HCT116 (cell line): ENCODE data around the gene ZNF302. TPM values are rescaled to one million over a fixed set of nuclear protein-coding genes. Genes with fewer than 3 reads are reported as not detected.

Experiments used
- ATAC-seq: fragments of 200-7000 bp; cut with Tn5 transposase; 2 replicates; pipeline ENCODE4 v1.9.1; 2020; ENCODE audit warnings: mild to moderate bottlenecking, moderate library complexity
- BruUV-seq: library from RNA; stranded (reverse); fragments of 400-500 nt; replicated peaks from 2 replicates; lab custom pipeline; 2021; lab: Mats Ljungman, UMichigan
- CTCF ChIA-PET: fragments of 300-600 bp; sonication (Branson Sonifier 250); formaldehyde crosslinking; loops from one replicate; lab custom pipeline; 2021; ENCODE audit warnings: antibody characterized with exemption; lab: Charles Lee
- POLR2A ChIA-PET: fragments of 300-600, 350-600 bp; sonication (Branson Sonifier 250); formaldehyde crosslinking; loops from one replicate; lab custom pipeline; 2021; ENCODE audit warnings: antibody characterized with exemption; lab: Charles Lee
- RAD21 ChIA-PET, 2 experiments: fragments of 300-600 bp; sonication (Branson Sonifier 250); formaldehyde crosslinking; loops; one replicate each; lab custom pipeline; 2023; ENCODE audit warnings: low total read pairs in 2 of 2; ENCODE audit not compliant: uncharacterized antibody in 2 of 2, unreplicated experiment in 2 of 2, low non-redundant PET in 1 of 2; lab: Charles Lee
- DNase-seq: peaks from one replicate; pipeline ENCODE4 v3.0.0-alpha.2; 2010; ENCODE audit warnings: low read depth, low spot score
- H2AFZ ChIP-seq: fragments of 200-600 bp; shearing (Covaris generic), sonication (generic); 2 replicates; pipeline ENCODE4 v1.6.1; 2017; ENCODE audit warnings: low read depth, mixed run types, mixed read lengths, antibody characterized with exemption, low read length; ENCODE audit not compliant: poor library complexity, severe bottlenecking
- H3K27ac ChIP-seq: 2 replicates; pipeline ENCODE4 v1.5.1; 2012; ENCODE audit warnings: low read depth, low read length
- H3K27me3 ChIP-seq: fragments of 200-600 bp; sonication (generic); 2 replicates; pipeline ENCODE4 v1.6.1; 2016; ENCODE audit warnings: mixed run types, low read length, mixed read lengths; ENCODE audit not compliant: insufficient read depth
- H3K36me3 ChIP-seq, 2 experiments: fragments of 200-500 bp in 1 of 2; fragments of 200-600 bp in 1 of 2; sonication (Bioruptor generic) in 1 of 2; sonication (generic) in 1 of 2; 2 replicates each; pipeline versions ENCODE4 v1.5.1 to v1.6.1; 2014 to 2016; ENCODE audit warnings: low read length in 2 of 2, inconsistent platforms in 1 of 2, mixed read lengths in 1 of 2, mixed run types in 1 of 2; ENCODE audit not compliant: insufficient read depth in 2 of 2, control insufficient read depth in 1 of 2
- H3K4me1 ChIP-seq, 2 experiments: fragments of 200-600 bp in 1 of 2; sonication (generic) in 1 of 2; 2 replicates each; pipeline versions ENCODE4 v1.5.1 to v1.6.1; 2012 to 2017; ENCODE audit warnings: low read length in 2 of 2, inconsistent platforms in 1 of 2, mild to moderate bottlenecking in 1 of 2, mixed read lengths in 1 of 2, mixed run types in 1 of 2, moderate library complexity in 1 of 2; ENCODE audit not compliant: insufficient read depth in 2 of 2, control insufficient read depth in 1 of 2
- H3K4me2 ChIP-seq: fragments of 200-600 bp; sonication (generic); 2 replicates; pipeline ENCODE4 v1.6.1; 2017; ENCODE audit warnings: mixed run types, low read length, mixed read lengths
- H3K4me3 ChIP-seq, 2 experiments: fragments of 200-600 bp in 1 of 2; sonication (generic) in 1 of 2; replicated peaks in 1 of 2; 2 replicates each; pipeline ENCODE4 v1.5.1; 2011 to 2016; ENCODE audit warnings: low read length in 2 of 2, control low read depth in 1 of 2, low read depth in 1 of 2, mild to moderate bottlenecking in 1 of 2, mixed read lengths in 1 of 2, mixed run types in 1 of 2
- H3K79me2 ChIP-seq: fragments of 200-600 bp; sonication (generic); 2 replicates; pipeline ENCODE4 v1.6.1; 2017; ENCODE audit warnings: mild to moderate bottlenecking, mixed run types, low read length, moderate library complexity, mixed read lengths; ENCODE audit not compliant: insufficient read depth
- H3K9ac ChIP-seq: fragments of 200-600 bp; sonication (generic); 2 replicates; pipeline ENCODE4 v1.6.1; 2016; ENCODE audit warnings: low read length, mixed read lengths
- H3K9me2 ChIP-seq: fragments of 200-600 bp; sonication (generic), shearing (Covaris generic); 2 replicates; pipeline ENCODE4 v1.6.1; 2017; ENCODE audit warnings: mixed run types, mild to moderate bottlenecking, moderate library complexity; ENCODE audit not compliant: insufficient read depth
- H3K9me3 ChIP-seq, 2 experiments: fragments of 200-500 bp in 1 of 2; fragments of 200-600 bp in 1 of 2; sonication (Bioruptor generic) in 1 of 2; sonication (generic) in 1 of 2; 2 replicates each; pipeline ENCODE4 v1.6.1; 2014 to 2017; ENCODE audit warnings: low read length in 2 of 2, mixed read lengths in 2 of 2, inconsistent platforms in 1 of 2, low read depth in 1 of 2, mild to moderate bottlenecking in 1 of 2, mixed run types in 1 of 2, moderate library complexity in 1 of 2; ENCODE audit not compliant: control insufficient read depth in 1 of 2, insufficient read depth in 1 of 2
- H4K20me1 ChIP-seq: fragments of 200-600 bp; sonication (generic), shearing (Covaris generic); 2 replicates; pipeline ENCODE4 v1.6.1; 2017; ENCODE audit warnings: mixed run types, mild to moderate bottlenecking, moderate library complexity; ENCODE audit not compliant: insufficient read depth
- EGR1 ChIP-seq: IDR thresholded peaks from 2 replicates; pipeline ENCODE4 v1.6.1; 2012; ENCODE audit warnings: low read depth
- ELF1 ChIP-seq: IDR thresholded peaks from 2 replicates; pipeline ENCODE4 v1.6.1; 2012; ENCODE audit warnings: low read depth, borderline replicate concordance
- MAX ChIP-seq: IDR thresholded peaks from 2 replicates; pipeline ENCODE4 v1.6.1; 2012
- SIN3A ChIP-seq: IDR thresholded peaks from 2 replicates; pipeline ENCODE4 v1.6.1; 2012; ENCODE audit warnings: low read depth
- SP1 ChIP-seq: IDR thresholded peaks from 2 replicates; pipeline ENCODE4 v1.6.1; 2012; ENCODE audit warnings: low read depth
- YY1 ChIP-seq: IDR thresholded peaks from 2 replicates; pipeline ENCODE4 v1.6.1; 2011; ENCODE audit warnings: low read length, low read depth, moderate library complexity, mild to moderate bottlenecking; ENCODE audit not compliant: insufficient replicate concordance; ENCODE audit errors: extremely low read depth
- ZFX ChIP-seq: fragments of 450-650 bp; IDR thresholded peaks from 2 replicates; pipeline ENCODE4 v1.6.1; 2017
- intact Hi-C: fragments of 100-400 bp; cut with micrococcal nuclease; formaldehyde crosslinking; loops from 2 replicates; pipeline ENCODE4 v1.10.0; 2022
- total RNA-seq: library from RNA; stranded (reverse); gene quantifications from one replicate; pipeline ENCODE4 v1.2.1, GENCODE V29; 2021; ENCODE audit not compliant: unreplicated experiment
- TF ChIP-seq, protein P1 (sequence below): IDR thresholded peaks from 2 replicates; pipeline ENCODE4 v1.6.1; 2012

Gene ZNF302
- total RNA-seq, 1 experiment from 2014 or later, result 9.9 TPM

- Histone ChIP-seq H3K9me2 (no peaks in the 10 kb centered on the region), H3K79me2 (0 out of 2 replicates have a peak, but pooled peaks cover 4% of the 10 kb centered on the region), H4K20me1 (no peaks in the 10 kb centered on the region), H3K4me3 (peak within 1 kb of the TSS; percentile 74 to 80), H2AFZ (peak within 1 kb of the TSS; percentile 47), H3K9ac (peak within 1 kb of the TSS; percentile 78), H3K27ac (peak within 1 kb of the TSS; percentile 92), H3K4me2 (peak within 1 kb of the TSS; percentile 90), H3K27me3 (no peaks in the 10 kb centered on the region), H3K9me3 (no peaks in the 10 kb centered on the region; a peak in 1 of 4 replicates), H3K4me1 (peaks cover 7 to 15% of the 10 kb centered on the region in 2 experiments), H3K36me3 (peaks cover 8 to 27% of the 10 kb centered on the region in 2 experiments; a peak in 3 of 4 replicates)
- ChIA-PET RAD21 (no interaction called here), POLR2A (interaction anchor here (1.0 to 1.9 kb wide), 2 partner anchors 11 to 35 kb away, joined by 3 to 9 read pairs; no protein-coding TSS in a partner anchor), CTCF (interaction anchor here (1.2 kb wide), 1 partner anchor 36 kb away, joined by 5 read pairs; no protein-coding TSS in a partner anchor)
- BruUV-seq, result TSS peak; percentile 64
- TF ChIP-seq MAX (peak; percentile 70), SP1 (peak; percentile 31; the same call in 1 of the 2 replicates), ELF1 (peak; percentile 82), EGR1 (peak; percentile 62; the same call in 1 of the 2 replicates), SIN3A (peak; percentile 73), YY1 (peak; percentile 60), ZFX (no peak)
- TF ChIP-seq, protein P1, sequence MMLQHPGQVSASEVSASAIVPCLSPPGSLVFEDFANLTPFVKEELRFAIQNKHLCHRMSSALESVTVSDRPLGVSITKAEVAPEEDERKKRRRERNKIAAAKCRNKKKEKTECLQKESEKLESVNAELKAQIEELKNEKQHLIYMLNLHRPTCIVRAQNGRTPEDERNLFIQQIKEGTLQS, result no peak
- DNase-seq, result peak; percentile 80
- intact Hi-C loops, result loop anchor here (1.0 kb wide), 1 partner anchor 56 kb away; no protein-coding TSS in a partner anchor
- peak; percentile 79 for ATAC-seq
Measured at GRCh38 chr19:34676697-34677385, 637 bp upstream of the ZNF302 start, which contains the start of gene SCGB2B2. SCGB2B2 (minus strand) TSS chr19:34677159; CDS start chr19:34594563, 82,596 bp downstream.
